IMR-90 (cell line): ENCODE measurements around the gene SRGAP3.

Source experiments
- CTCF ChIP-seq: conservative IDR thresholded peaks from 2 replicates; pipeline ENCODE4 v1.5.1; 2012; ENCODE audit warnings: mild to moderate bottlenecking, low read depth, low read length, improper control_type of control experiment
- MAZ ChIP-seq: IDR thresholded peaks from 2 replicates; pipeline ENCODE4 v1.6.1; 2012; ENCODE audit warnings: low read depth, mild to moderate bottlenecking, low read length, improper control_type of control experiment, moderate library complexity, borderline replicate concordance
- RFX5 ChIP-seq: IDR thresholded peaks from 2 replicates; pipeline ENCODE4 v1.8.0; 2012; ENCODE audit warnings: low read depth, mild to moderate bottlenecking, low read length, moderate library complexity
- TF ChIP-seq, protein P1 (sequence below): fragments of 150-350 bp; IDR thresholded peaks from 2 replicates; pipeline ENCODE4 v1.6.1; 2016; ENCODE audit warnings: low read depth, mild to moderate bottlenecking, low read length, moderate library complexity, borderline replicate concordance

- TF ChIP-seq CTCF (no peak), RFX5 (no peak), MAZ (no peak)
- TF ChIP-seq, protein P1, sequence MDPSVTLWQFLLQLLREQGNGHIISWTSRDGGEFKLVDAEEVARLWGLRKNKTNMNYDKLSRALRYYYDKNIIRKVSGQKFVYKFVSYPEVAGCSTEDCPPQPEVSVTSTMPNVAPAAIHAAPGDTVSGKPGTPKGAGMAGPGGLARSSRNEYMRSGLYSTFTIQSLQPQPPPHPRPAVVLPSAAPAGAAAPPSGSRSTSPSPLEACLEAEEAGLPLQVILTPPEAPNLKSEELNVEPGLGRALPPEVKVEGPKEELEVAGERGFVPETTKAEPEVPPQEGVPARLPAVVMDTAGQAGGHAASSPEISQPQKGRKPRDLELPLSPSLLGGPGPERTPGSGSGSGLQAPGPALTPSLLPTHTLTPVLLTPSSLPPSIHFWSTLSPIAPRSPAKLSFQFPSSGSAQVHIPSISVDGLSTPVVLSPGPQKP: no peak
Measured at GRCh38 chr3:9180764-9181117, 68.7 kb downstream of the SRGAP3 start.
